ENCODE data around the gene C11orf16.
A peak's percentile ranks its signal among the peaks of the same experiment; 100 is the strongest.
"Not testable (repeated sequence)": the region's sequence is repeated elsewhere in the genome, so short reads cannot be mapped to it uniquely, and the experiment has no call there.

Gene C11orf16

GRCh38 chr11:8935789-8936188, 3.0 kb upstream of the C11orf16 start:
- DNase-seq (ENCODE audit: low spot score); FAIRE-seq: not testable (repeated sequence)

- peak; percentile 62 for DNase-seq (ENCODE audit: low spot score)
- peak; percentile 87 for FAIRE-seq
Observed at GRCh38 chr11:8934742-8935488, 2.2 kb upstream of the C11orf16 start.

- DNase-seq (ENCODE audit: low spot score) (no peak), FAIRE-seq (no peak)
Observed at GRCh38 chr11:8933931-8934330, 1.2 kb upstream of the C11orf16 start.

GRCh38 chr11:8930456-8931175, 2.1 kb downstream of the C11orf16 start:
- FAIRE-seq (no peak), DNase-seq (ENCODE audit: low spot score) (no peak)

- FAIRE-seq = no peak
- DNase-seq (ENCODE audit: low spot score) = no peak
Observed at GRCh38 chr11:8928981-8929615, 3.6 kb downstream of the C11orf16 start.

GRCh38 chr11:8928205-8928604, 4.5 kb downstream of the C11orf16 start:
- no peak for FAIRE-seq

GRCh38 chr11:8927233-8927632, 5.5 kb downstream of the C11orf16 start:
- DNase-seq (ENCODE audit: low spot score) = no peak
- no peak for FAIRE-seq

More at GRCh38 chr11:8928205-8928604, 4.5 kb downstream of the C11orf16 start:
- no peak for DNase-seq (ENCODE audit: low spot score)

- FAIRE-seq = no peak
- DNase-seq (ENCODE audit: low spot score) = no peak
Observed at GRCh38 chr11:8926236-8926635, 6.5 kb downstream of the C11orf16 start.

GRCh38 chr11:8925711-8926110, 7.0 kb downstream of the C11orf16 start:
- DNase-seq (ENCODE audit: low spot score) = no peak
- FAIRE-seq = no peak

- no peak for FAIRE-seq
- DNase-seq (ENCODE audit: low spot score) = no peak
Observed at GRCh38 chr11:8922691-8923090, 10.1 kb downstream of the C11orf16 start.

- peak; percentile 87 for DNase-seq (ENCODE audit: low spot score)
- FAIRE-seq = no peak
Observed at GRCh38 chr11:8917157-8917825, 15.5 kb downstream of the C11orf16 start.

- no peak for FAIRE-seq
- no peak for DNase-seq (ENCODE audit: low spot score)
Observed at GRCh38 chr11:8914661-8915018, 18.1 kb downstream of the C11orf16 start.

GRCh38 chr11:8913961-8914660, 18.6 kb downstream of the C11orf16 start:
- FAIRE-seq (peak; percentile 42), DNase-seq (ENCODE audit: low spot score) (peak; percentile 54)

- DNase-seq (ENCODE audit: low spot score) = peak; percentile 94
- no peak for FAIRE-seq
Observed at GRCh38 chr11:8911029-8911823, 21.5 kb downstream of the C11orf16 start, which contains the start of gene AKIP1. Gene AKIP1 (plus strand): TSS chr11:8911189. CDS start chr11:8911450, 261 bp downstream.

- DNase-seq (ENCODE audit: low spot score) = no peak
- FAIRE-seq = no peak
Observed at GRCh38 chr11:8910649-8911026, 22.1 kb downstream of the C11orf16 start.

- DNase-seq (ENCODE audit: low spot score) = no peak
- FAIRE-seq = no peak
Observed at GRCh38 chr11:8908099-8908498, 24.6 kb downstream of the C11orf16 start.

- DNase-seq (ENCODE audit: low spot score) = no peak
- no peak for FAIRE-seq
Observed at GRCh38 chr11:8907116-8907515, 25.6 kb downstream of the C11orf16 start.

GRCh38 chr11:8905528-8906165, 27.1 kb downstream of the C11orf16 start:
- DNase-seq (ENCODE audit: low spot score) (no peak), FAIRE-seq (no peak)

- no peak for FAIRE-seq
- DNase-seq (ENCODE audit: low spot score) = no peak
Observed at GRCh38 chr11:8899119-8899753, 33.5 kb downstream of the C11orf16 start.
